GM12892 (cell line): Measurements from ENCODE around the gene RAD51D.

ENCODE experiments used
- POLR2A ChIP-seq: IDR thresholded peaks from 2 replicates; pipeline ENCODE4 v1.6.1; 2011; ENCODE audit warnings: low read depth, low read length, control low read depth
- POLR2AphosphoS5 ChIP-seq: IDR thresholded peaks from 2 replicates; pipeline ENCODE4 v1.6.1; 2011; ENCODE audit warnings: low read depth, low read length, control low read depth

DNA sequence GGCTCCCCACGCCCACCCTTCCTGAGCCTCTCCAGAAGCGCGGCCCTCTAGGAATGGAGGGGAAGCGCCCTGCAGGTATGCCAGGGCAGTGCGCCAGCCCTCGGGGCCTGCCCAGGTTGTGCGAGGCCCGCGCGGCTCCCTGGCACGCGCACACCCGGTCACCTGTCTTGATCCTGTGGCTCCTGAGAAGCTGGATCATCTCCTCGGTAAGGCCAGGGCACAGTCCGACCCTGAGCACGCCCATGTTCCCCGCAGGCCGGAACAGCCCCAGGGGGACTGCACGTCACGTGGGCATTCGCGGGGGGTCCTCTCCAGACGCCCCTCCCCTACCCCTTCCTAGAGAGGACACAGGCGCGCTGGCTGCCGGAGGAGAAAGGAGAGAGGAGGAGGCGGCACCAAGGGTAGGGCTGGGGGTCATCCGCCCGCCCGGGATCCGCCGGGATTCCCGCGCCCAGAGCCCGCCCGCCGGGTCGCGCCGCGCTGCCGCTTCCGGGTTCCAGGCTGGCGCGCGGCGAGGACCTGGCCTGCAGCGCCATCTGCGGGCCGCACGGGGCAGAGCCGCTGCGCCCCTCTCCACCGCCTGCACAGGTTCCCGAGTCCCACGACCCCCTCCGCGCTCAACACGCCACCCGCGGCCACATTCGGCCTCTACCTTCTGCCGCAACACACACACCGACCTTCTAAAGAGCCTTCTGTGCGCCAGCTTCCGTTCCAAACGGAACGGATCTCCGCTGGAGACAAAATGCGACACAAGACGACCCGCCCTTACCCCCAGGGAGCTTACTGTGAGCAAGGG, at the start of gene RAD51D:
- 0 out of 2 replicates have a peak, but pooled peaks have one; percentile 48 for TF ChIP-seq POLR2AphosphoS5
- TF ChIP-seq POLR2A, result peak; percentile 55; the same call in 1 of the 2 replicates
